Activated CD4-positive, alpha-beta T cell treated with anti-CD3 and anti-CD28 coated beads, Interleukin-2, amount 50 U/mL, for 16 hours (primary cell): ENCODE results near the gene MPPE1.
"Not testable (repeated sequence)": the region's sequence is repeated elsewhere in the genome, so short reads cannot be mapped to it uniquely, and the experiment has no call there.

Experiments used
- DNase-seq: peaks from one replicate; pipeline ENCODE4 v3.0.0-alpha.2; 2020

Gene MPPE1, protein sequence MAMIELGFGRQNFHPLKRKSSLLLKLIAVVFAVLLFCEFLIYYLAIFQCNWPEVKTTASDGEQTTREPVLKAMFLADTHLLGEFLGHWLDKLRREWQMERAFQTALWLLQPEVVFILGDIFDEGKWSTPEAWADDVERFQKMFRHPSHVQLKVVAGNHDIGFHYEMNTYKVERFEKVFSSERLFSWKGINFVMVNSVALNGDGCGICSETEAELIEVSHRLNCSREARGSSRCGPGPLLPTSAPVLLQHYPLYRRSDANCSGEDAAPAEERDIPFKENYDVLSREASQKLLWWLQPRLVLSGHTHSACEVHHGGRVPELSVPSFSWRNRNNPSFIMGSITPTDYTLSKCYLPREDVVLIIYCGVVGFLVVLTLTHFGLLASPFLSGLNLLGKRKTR

DNA sequence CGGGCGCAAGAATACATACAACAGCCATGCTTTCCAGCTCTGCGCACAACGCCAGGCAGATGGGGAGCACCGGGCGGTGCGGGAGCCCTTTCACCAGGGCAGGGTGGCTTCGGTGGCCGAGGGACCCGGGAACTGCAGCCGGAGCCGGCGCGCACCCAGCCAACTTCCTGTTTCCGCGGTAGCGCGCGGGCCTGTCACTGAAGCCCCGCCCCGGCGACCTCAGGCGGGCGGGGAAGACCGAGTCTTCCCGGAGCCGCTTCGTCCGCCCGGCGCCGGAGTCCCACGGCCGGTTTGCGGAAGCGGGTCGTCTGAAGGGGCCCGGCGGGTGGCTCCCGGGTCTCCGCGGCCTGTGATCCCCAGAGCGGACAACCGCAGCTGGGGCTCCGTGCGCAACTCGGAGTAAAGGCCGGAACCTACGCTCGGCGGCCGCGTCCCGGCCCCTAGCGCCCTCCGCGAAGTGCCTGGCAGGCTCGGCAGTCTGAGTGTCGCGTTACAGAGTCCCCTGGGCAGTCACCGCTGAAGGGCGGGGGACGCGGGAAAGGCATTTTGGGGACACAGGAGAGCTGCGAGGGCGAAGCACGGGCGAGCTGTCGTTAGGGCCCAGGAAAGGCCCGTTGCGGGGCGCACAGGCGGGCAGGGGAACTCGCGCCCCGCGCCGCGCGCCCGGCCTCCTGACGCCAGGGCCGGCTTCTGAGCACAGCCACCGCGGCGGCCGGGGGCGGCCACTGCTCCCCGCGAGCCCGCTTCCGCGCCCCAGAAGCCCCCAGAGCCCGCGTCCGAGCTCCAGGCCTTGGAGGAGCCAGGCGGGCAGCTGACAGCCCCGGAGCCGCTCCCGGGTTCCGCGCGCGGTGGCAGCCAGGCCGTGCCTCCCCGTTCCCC is at the start of gene MPPE1:
Gene MPPE1 (minus strand): TSS at position 136 of the 879 bp plus-strand sequence. CDS start 11,053 bp downstream, outside the sequence.
- DNase-seq = peak; percentile 90

DNA sequence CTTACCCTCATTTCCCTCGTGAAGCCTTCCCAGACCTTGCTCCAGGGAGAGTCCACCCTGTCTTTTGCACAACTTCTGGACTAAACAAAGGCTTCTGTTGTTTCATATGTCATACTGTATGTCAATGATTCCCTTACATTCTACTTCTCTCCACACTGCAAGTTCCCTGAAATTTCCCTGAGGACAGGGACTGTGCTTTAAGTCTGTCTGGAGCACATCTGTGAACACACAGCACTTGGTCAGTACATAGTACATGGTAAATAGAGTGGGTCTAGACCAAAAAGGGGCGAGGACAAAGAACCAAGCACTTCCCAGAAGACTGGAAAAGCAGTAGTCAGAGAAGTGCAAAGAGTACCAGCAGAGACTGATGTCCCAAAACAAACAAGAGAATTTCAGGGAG is 49.5 kb upstream of the MPPE1 start:
- DNase-seq = no peak

DNA sequence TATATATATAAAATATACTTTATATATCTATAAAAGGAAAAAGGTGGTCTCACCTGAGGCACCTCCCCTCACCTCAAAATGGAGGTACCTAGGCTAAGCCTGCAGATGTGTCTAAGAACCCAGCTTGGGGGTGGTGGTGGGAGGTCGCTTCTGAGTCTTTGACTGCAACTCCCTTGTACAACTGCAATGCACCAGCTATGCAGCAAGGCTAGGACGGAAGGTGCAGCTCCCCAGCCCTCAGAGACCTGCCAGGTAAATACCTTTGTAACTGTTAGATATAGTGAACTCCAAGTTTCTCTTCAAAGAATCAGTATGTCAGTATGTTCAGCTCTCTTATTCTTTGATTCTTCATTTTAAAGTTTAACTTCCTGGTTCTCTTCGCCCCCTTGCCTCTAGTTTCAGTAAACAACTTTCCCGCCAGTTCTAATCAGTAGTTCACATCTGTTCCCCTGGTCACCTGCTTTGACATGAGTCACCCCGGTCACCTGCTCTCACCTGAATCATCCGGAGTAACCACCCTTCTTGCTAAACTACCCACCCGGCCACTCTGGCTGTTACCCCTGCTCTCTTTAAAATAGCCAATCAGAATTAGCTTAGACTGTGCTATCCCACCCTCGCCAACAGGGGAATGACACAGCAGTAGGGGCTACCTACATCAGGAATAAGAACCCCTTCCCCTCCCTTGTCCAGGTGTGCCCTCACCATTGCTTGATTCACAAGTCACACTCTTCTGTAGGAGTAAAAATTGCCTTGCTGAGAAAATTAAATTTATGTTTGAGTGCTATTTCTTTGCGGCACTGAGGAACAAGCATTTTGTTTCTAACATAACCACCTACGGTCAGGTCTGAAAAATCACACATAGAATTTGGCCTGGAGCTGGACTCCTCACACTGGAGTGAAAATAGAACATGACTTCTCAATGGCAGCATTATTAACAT is 48.5 kb upstream of the MPPE1 start:
- DNase-seq = no peak

DNA sequence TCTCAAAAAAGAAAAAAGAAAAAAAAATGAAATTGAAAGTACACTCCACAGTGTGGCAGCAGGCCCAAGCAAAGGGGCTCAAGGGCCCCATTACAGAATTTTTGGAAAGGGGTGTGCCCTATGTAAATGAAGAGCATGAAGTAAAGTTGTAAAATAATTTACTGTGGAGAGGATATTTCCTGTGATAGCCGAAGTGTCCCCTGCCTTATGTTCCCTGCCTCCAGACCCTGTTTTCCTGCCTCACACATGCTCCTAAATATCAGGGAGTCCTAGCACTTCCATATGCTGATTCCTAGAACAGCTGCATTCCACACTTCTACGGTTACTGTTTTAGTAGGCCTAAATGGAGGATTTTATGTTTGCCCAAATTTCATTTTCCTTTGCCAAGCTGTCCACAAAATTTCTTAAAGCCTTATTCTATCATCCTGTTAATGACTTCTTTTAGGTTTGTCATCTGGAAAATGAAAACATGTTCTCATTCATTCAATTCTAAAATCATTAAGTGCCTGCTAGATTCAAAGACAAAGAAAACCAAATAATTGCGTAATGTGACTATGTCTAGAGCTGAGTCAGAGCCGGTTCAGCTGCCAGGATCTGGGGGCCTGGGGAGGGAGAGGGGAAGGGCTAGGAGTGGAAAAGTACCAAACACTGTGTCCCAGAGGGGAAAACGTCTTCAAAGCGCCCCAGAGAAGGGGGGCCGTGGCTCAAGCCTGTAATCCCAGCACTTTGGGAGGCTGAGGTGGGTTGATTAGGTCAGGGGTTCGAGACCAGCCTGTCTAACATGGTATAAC is 47.3 kb upstream of the MPPE1 start:
- DNase-seq = peak; percentile 20

DNA sequence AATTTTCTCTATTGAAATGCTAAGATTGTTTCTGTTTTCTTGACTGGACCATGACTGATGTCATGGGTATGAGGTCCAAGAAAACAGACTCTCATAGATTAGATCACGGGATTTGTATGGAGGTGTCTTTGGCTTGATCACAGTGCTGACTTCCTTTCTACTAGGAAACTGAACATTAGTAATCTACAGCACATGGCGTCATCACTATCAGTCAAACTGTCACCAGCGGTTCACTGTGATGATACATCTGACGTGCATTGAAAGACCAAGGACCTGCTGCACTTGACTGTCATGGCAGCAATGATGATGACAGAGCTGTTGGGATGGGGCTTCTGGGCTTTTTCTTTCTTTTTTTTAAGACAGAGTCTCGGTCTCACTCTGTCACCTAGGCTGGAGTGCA is 45.0 kb upstream of the MPPE1 start:
- DNase-seq = no peak

DNA sequence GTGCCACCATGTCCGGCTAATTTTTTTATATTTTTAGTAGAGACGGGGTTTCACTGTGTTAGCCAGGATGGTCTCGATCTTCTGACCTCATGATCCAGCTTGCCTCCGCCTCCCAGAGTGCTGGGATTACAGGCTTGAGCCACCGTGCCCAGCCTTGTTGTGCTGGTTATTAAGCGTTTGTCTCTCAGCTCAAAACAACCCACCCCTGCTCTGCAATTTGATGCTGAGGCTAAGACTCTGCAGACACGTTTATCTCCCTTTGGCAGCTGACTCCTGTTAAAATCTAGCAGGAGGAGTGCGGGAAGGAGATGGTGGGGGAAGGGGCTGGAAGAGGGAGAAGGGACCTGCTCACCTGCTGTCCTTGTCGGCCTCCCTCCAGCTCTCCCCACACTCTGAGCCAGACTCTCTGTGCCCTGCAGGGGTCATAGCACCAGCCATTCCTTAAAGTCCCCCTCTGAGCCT is 43.3 kb upstream of the MPPE1 start:
- DNase-seq = no peak

DNA sequence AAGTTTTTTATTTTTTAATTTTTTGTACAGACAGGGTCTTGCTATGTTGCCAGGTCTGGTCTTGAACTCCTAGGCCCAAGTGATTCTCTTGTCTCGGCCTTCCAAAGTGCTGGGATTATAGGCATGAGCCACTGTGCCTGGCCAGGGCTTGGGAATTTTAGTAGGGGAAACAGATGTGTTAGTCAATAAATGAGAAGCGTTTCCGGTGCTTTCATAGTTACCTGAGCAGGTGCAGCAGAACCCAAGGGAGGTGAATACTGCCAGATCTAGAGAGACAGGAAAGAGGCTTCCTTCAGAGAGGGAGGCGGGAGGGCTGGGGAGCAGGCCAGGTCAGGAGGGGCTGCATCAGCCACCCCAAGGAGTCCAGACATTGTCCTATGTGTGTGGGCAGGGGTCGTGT is 42.7 kb upstream of the MPPE1 start:
- DNase-seq = no peak

DNA sequence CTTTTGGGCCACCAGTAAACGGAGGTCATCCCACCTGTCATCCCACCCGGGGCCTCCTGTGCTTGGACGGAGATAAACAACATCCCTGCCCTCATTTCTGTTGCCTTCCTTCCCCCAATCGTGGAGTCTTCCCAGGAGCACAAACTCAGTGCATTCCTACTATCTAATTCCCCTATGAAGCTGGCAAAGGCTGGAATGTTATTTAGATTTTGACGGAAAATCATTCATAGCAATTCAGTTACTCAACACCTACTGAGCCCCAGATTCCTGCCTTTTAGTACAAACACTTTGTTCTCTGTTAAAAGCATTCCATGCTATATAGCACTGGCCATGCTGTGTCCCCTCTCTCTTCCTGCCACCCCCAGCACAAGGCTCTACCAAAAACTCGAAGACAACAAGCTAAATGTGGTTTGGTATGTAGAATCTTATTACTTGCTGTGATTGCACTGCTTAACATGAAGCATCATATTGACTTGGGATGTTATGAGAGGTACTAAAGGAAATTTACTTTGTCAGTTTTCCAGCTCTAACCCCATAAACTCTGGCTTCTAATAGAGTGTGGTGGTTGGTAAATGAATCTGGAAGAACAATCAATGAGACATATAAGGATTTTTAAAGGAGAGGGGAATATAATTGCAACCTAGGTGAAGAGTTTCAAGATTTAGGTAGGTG is 40.9 kb upstream of the MPPE1 start:
- DNase-seq = no peak

DNA sequence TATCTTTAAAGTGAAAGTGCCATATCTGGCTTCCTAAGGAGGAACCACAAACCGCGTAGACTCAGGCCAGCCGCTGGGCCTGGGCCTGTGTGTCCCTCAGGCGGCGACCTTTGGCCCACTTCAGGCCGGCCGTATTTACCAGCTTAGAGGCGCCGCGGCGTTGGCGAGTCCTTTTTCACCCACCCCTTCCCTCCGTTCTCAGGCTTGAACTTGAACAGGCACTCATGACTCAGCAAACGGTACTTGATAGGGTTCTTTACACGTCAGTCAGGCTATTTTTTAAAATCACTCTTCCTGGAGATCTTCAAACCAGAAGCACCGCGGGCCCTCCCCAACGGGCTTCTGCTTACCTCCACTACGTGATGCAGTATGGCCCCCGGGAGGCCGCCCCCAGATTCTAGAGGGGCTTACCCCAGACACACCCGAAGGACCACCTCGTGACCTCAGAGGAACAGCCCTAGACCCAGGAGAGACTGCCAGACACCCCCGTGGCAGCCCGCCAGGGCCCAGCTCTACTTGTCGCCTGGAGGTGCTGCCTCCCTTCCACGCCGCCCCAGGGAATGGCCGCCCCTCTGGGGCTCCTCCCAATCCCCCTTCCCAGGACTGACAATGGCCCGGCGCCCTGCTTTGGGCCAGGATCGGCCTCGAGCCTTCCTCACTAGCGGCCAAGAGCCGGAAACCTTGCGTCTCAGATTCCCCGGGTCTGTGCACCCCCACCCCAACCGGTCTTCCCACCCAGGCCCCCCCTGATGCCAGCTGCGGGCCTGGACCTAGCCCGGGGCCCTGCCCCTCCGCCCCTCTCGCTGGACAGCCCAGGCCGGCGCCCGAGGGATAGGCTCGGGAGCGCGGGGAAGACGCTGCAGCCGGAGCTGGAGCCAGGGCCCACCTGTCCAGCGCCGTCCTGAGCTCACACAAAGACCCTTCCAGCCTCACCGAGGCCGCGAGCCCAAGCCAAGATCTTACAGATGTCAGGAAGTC is 39.4 kb upstream of the MPPE1 start:
- peak; percentile 89 for DNase-seq

DNA sequence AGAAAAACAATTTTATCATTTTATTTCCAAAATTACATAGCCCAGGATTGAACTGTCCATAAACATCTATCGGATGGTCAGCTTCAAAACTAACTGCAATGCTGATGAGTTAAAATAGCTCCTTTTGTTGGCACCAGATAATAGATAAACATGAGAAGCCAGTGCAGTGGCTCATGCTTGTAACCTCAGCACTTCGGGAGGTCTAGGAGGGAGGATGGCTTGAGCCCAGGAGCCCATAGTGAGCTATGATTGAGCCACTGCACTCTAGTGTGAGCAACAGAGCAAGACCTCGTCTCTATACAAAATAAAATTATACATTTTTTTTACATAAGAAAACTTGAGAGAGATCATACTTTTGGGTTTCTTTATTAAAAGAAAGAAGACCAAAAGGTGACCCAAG is 38.6 kb upstream of the MPPE1 start:
- DNase-seq = no peak

DNA sequence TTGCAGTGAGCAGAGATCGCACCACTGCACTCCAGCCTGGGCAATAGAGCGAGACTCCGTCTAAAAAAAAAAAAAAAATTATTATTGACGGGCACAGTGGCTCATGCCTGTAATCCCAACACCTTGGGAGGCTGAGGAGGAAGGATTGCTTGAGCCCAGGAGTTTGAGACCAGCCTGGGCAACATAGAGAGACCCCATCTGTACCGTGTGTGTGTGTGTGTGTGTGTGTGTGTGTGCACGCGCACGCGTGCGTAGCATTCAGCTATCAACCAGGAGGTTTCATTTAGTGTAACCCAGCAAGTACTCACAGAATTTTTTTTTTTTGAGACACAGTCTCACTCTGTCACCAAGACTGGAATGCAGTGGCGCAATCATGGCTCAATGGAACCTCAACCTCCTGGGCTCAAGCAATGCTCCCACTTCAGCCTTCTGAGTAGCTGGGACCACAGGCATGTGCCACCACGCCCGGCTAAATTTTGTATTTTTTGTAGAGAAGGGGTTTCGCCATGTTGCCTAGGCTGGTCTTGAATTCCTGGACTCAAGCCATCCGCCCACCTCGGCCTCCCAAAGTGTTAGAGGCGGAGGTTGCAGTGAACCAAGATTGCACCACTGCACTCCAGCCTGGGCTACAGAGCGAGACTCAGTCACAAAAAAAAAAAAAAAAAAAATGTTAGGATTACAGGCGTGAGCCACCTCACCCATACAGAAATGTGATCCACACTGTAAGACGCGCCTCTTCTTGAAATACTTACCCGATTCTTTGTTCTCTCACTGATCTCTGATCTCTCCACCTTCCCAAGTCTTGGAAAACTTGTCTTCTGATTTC is 37.9 kb upstream of the MPPE1 start:
- DNase-seq = not testable (repeated sequence)

DNA sequence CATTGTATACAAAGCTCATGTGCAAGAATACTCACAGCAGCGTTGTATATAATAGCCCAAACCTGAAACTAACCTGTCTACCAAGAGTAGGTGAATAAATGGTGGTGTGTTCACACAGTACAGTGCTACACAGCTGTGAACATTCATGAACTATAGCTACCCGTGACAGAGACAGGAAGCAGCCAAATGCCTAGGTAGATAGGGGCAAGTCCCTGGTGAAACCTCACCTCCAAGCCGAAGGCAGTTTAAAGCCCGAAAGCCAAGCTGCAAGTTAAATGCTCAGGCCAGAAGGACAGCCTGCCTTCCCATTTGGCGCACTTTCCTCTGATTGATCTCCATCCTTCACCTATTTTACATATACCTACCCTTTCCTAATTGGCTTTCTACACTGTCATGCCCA is 36.7 kb upstream of the MPPE1 start:
- no peak for DNase-seq

DNA sequence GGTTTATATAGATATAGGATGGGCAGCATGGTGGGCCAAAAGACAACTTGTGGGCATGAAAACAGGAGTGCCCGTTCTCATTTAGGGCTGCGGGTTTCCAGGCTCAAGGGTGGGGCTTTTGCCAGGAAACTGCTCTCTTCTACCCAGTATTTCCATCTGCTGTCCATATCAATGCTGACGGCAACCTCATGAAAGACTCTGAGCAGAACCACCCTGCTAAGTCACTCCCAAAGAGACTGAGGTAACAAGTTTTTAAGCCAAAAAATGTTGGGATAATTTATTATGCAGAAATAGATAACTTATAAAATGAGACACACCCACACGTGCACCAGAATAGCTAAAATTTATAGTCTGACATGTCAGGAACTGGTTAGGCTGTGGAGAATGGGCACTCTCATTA is 36.1 kb upstream of the MPPE1 start:
- no peak for DNase-seq

DNA sequence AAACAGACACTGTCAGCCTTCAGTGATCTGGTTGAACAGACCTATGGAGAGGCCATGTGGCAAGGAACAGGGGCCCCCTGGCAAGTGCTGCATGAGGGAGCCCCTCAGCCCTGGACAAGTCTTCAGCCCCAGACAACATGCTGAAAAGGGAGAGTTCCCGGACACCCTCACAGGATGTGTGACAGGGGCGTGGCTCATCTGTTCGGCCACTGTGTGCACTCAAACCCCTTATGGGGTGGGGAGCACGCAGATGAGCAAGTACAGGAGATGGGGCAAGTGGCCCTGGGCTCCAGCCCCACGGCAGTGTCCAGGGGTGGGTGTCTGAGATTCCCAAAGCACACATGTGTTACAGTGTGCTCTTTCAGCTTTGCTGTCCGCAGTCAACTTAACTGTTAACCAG is 35.4 kb upstream of the MPPE1 start:
- no peak for DNase-seq

DNA sequence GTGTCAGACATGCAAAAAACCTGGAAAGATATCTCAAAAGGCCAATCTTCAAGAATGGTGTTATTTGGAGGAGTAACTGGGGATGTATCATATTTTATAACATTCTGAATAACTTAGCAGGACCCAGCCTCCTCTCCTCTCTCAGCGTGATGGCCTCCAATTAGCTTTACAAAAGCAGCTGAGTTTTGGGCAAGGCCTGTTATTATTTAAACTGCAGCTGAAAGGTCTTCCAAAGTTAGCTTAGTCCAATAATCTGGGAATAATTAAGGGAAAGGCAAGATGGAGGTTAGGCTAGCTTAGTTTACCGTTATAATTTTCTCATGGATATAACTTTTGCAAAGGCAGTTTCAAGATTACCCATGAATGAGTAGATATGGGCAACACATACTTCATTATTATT is 32.8 kb upstream of the MPPE1 start:
- DNase-seq = no peak

DNA sequence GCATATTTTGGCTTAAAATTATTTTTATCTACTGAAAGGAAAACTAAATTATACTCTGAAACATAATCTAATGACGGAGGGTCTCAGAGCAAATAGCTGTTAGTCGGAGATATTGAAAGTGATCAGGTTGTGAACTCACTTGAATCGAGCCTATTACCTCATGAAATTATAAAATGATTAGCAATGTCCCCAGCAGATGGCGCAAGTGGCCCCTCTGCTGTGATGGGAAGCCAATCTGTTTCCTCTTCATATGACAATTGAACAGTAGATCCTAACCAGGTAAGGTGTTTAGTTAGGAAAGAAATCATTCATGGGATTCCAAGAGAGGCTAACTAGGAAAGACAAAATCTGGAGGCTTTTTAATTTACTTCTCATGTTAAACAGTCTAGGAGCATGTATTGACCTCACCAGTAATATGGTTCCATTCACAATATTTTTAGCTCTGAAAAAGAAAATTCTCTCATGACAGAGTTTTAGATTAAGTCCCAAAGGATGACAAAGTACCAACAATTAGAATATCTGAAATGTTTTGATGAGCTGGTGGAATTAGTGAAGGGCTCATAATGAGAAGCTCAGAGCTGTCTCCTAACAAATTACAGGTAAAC is 29.9 kb upstream of the MPPE1 start:
- peak; percentile 77 for DNase-seq

DNA sequence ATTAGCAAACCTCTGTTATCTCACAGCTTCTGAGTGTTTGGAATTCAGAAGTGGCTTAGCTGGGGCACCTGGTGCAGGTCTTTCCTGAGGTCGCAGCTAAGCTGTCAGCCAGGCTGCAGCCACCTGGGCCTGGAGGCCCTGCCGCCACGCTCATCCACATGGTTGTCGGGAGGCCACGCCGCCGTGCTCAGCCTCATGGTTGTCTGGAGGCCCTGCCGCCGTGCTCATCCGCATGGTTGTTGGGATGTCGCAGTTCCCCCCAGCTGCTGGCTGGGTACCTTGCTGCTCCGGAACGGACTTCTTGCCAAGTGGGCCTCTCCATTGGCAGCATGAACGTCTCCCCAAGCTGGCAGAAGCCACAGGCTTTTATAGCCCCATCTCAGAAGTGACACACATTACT is 24.3 kb upstream of the MPPE1 start:
- no peak for DNase-seq

DNA sequence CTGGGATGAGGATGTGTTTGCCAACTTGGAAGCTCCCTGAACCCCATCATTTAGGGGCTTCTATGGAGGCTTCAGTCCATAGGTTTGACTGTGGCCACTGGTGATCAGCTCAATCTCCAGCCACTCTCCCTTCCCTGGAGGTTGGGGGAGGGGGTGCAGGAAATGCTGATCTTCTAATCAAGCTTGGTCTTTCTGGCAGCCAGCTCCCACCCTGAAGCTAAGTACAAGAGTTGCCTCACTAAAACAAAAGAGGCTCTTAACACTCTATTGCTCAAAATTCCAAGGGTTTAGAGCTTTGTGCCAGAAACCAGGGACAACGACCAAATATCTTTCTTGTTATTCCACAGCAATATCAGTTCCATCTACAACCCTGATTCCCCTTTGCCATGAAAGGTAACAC is 19.4 kb upstream of the MPPE1 start:
- no peak for DNase-seq
